ENCODE measurements around the gene GAS1.

- TF ChIP-seq EGR1 (IDR thresholded peaks at IDR 0.05; ENCODE audit: borderline replicate concordance in 1 of 2, low read depth in 2 of 2, low read length in 2 of 2): no peak
- no peak for TF ChIP-seq IRF3 (IDR thresholded peaks at IDR 0.05)
- TF ChIP-seq POLR2AphosphoS5 (IDR thresholded peaks at IDR 0.05; ENCODE audit: low read length): no peak
- no peak for TF ChIP-seq YY1 (IDR thresholded peaks at IDR 0.05; ENCODE audit: low read depth, low read length)
- TF ChIP-seq CTCF (IDR thresholded peaks at IDR 0.05 in 2 of 3, conservative IDR thresholded peaks at IDR 0.05 in 1 of 3; ENCODE audit: control insufficient read depth in 2 of 3, extremely low read depth in 1 of 3, insufficient read depth in 1 of 3, low read depth in 3 of 3, low read length in 3 of 3): no peak
These were observed 30.0 kb upstream of the GAS1 start for GRCh38 chr9:86977205-86977835.
